HFF-Myc (cell line): ENCODE measurements around the gene BICRA.

Experiments
- DNase-seq: peaks from one replicate; pipeline ENCODE4 v3.0.0-alpha.2; 2011; ENCODE audit warnings: low read depth; ENCODE audit errors: extremely low read depth
- H3K4me3 ChIP-seq: replicated peaks from 2 replicates; pipeline ENCODE4 v1.5.1; 2011; ENCODE audit warnings: low read depth, mild to moderate bottlenecking, control low read depth, low read length
- TF ChIP-seq, protein P1 (sequence below): IDR thresholded peaks from 2 replicates; pipeline ENCODE4 v1.5.1; 2012; ENCODE audit warnings: mild to moderate bottlenecking, low read depth, low read length, control low read depth; ENCODE audit errors: missing control alignments

The BICRA gene

DNA sequence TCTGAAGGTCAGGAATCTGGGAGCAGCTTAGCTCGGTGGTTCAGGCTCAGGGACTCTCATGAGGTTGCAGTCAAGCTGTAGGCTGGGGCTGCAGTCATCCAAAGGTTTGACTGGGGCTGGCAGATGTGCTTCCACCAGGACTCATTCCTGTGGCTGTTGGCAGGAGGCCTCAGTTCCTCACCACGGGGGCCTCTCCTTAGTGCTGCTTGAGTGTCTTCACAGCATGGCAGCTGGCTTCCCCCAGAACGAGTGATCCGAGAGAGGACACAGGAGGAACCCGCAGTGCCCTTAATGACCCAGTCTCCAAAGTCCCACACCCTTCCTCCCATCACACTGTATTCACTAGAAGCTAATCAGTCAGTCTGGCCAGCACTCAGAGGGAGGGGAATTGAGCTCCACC, 65.6 kb downstream of the BICRA start:
- TF ChIP-seq, protein P1, sequence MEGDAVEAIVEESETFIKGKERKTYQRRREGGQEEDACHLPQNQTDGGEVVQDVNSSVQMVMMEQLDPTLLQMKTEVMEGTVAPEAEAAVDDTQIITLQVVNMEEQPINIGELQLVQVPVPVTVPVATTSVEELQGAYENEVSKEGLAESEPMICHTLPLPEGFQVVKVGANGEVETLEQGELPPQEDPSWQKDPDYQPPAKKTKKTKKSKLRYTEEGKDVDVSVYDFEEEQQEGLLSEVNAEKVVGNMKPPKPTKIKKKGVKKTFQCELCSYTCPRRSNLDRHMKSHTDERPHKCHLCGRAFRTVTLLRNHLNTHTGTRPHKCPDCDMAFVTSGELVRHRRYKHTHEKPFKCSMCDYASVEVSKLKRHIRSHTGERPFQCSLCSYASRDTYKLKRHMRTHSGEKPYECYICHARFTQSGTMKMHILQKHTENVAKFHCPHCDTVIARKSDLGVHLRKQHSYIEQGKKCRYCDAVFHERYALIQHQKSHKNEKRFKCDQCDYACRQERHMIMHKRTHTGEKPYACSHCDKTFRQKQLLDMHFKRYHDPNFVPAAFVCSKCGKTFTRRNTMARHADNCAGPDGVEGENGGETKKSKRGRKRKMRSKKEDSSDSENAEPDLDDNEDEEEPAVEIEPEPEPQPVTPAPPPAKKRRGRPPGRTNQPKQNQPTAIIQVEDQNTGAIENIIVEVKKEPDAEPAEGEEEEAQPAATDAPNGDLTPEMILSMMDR: no peak
- no peak overlapping the region for H3K4me3 ChIP-seq
- DNase-seq: no peak

DNA sequence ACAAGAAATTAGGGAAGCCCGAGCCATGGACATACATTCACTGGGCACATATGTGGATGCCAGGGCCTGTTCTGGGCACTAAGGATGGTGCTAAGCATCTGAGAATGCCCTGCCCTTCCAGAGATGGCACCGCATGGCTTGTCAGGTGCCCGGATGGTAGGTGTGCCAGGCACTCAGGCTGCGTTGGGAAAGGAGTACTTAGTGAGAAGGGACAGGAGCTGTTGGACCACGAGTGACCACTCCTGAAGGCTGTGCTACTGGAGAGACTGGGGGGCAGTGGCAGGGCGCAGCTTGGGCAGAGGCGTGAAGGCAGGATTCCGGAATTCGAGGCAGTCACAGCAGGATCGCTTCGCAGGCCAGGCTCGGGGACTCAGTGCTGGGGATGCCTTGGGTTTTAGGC, 66.3 kb downstream of the BICRA start:
- TF ChIP-seq, protein P1: no peak
- DNase-seq: no peak
- H3K4me3 ChIP-seq: no peak overlapping the region

DNA sequence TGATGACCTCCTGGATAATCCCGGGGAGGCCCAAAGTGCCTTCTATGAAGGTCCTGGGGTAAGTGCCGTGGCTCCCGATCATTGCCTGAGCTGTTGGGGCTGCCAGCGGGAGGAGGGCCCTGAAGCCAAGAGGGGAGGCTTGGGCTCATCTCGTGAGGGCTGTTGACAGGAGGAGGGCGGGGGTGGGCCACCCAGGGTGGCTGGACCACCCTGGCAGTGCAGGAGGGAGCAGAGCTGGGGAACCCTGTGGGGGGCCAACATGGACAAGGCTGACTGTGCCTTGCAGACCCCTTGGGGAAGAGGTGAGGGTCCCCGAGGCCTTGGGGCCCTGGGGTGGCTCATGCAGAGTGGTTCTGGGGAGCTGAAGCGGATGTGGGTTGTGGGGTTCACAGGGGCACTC, 66.9 kb downstream of the BICRA start:
- DNase-seq: no peak
- TF ChIP-seq, protein P1: no peak
- H3K4me3 ChIP-seq: no peak overlapping the region

DNA sequence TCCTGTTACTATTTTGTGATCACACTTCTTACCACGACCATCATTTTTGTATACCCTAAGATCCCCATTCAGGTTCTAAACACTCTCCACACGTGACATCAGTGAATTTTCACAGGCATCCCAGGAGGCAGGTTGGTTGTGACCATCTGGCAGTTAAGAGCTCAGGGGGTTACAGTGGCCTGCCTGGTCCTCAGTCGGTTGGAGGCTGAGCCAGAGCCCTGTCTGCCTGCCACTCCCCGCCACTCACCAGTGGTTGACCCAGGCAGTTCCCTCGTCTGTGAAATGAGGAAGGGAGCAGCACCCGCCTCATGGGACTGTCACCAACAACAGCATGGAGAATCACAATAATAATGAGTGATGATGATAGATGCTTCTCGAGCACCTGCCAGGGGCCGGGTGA, 67.9 kb downstream of the BICRA start:
- DNase-seq: no peak
- no peak overlapping the region for H3K4me3 ChIP-seq
- TF ChIP-seq, protein P1: no peak

DNA sequence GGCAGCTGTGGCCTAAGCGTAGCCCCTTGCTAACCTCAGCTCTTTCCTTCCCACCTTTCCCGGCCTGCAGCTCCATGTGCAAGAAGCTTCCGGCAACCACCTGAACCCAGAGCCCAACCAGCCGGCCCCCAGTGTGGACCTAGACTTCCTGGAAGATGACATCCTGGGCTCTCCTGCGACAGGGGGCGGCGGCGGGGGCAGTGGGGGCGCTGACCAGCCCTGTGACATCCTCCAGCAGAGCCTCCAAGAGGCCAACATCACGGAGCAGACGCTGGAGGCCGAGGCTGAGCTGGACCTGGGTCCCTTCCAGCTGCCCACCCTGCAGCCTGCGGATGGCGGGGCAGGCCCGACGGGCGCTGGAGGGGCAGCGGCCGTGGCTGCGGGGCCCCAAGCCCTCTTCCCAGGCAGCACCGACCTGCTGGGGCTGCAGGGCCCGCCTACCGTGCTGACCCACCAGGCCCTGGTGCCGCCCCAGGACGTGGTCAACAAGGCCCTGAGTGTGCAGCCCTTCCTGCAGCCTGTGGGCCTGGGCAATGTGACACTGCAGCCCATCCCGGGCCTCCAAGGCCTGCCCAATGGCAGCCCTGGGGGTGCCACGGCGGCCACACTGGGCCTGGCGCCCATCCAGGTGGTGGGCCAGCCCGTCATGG, 70.4 kb downstream of the BICRA start:
- DNase-seq: no peak
- TF ChIP-seq, protein P1: no peak
- no peak overlapping the region for H3K4me3 ChIP-seq

DNA sequence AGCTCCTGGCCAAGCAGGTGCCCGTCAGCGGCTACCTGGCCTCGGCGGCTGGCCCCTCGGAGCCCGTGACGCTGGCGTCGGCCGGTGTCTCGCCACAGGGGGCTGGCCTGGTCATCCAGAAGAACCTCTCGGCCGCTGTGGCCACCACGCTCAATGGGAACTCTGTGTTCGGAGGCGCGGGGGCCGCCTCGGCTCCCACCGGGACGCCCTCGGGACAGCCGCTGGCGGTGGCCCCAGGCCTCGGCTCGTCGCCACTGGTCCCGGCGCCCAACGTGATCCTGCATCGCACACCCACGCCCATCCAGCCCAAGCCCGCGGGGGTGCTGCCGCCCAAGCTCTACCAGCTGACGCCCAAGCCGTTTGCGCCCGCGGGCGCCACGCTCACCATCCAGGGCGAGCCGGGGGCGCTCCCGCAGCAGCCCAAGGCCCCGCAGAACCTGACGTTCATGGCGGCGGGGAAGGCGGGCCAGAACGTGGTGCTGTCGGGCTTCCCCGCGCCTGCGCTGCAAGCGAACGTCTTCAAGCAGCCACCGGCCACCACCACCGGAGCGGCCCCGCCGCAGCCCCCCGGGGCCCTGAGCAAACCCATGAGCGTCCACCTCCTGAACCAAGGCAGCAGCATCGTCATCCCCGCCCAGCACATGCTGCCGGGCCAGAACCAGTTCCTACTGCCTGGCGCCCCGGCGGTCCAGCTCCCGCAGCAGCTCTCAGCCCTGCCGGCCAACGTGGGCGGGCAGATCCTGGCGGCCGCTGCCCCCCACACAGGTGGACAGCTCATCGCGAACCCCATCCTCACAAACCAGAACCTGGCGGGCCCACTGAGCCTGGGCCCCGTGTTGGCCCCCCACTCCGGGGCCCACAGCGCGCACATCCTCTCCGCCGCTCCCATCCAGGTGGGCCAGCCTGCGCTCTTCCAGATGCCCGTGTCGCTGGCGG, 71.3 kb downstream of the BICRA start:
- H3K4me3 ChIP-seq: no peak overlapping the region
- no peak for DNase-seq
- TF ChIP-seq, protein P1: no peak
